Ascending aorta (tissue), 2 donors: Measurements from ENCODE around the gene FYN. TPM values are rescaled to one million over a fixed set of nuclear protein-coding genes. Genes with fewer than 3 reads are reported as not detected.

ENCODE experiments used
- DNase-seq, 2 donors: peaks; one replicate each; pipeline ENCODE4 v3.0.0-alpha.2; 2019; ENCODE audit warnings: low spot score in 2 of 2
- H3K27ac ChIP-seq, 2 donors: fragments of 200-600 bp; sonication (generic); one replicate each; pipeline ENCODE4 v1.5.1; 2016 to 2017; ENCODE audit warnings: mild to moderate bottlenecking in 1 of 2
- H3K27me3 ChIP-seq: fragments of 200-600 bp; sonication (generic); one replicate; pipeline ENCODE4 v1.5.1; 2017
- H3K36me3 ChIP-seq, 2 donors: fragments of 200-600 bp; sonication (generic); one replicate each; pipeline ENCODE4 v1.5.1; 2016
- H3K4me1 ChIP-seq, 2 donors: fragments of 200-600 bp; sonication (generic); one replicate each; pipeline ENCODE4 v1.5.1; 2016 to 2017; ENCODE audit warnings: mild to moderate bottlenecking in 1 of 2
- H3K4me3 ChIP-seq, 2 donors: fragments of 200-600 bp; sonication (generic); one replicate each; pipeline ENCODE4 v1.5.1; 2016 to 2017; ENCODE audit warnings: mild to moderate bottlenecking in 1 of 2
- H3K9me3 ChIP-seq, 2 donors: fragments of 200-600 bp; sonication (generic); one replicate each; pipeline ENCODE4 v1.5.1; 2016
- intact Hi-C: fragments of 100-400 bp; cut with DNase I; formaldehyde crosslinking; loops from one replicate; pipeline ENCODE4 v1.15.1; 2023
- total RNA-seq: library from RNA; depleted of rRNA; stranded (reverse); fragments of >200 nt; gene quantifications from one replicate; pipeline ENCODE4 v1.1.0, GENCODE V29; 2016
- TF ChIP-seq, protein P1 (sequence below), 3 experiments: fragments of 200-600 bp in 2 of 3; fragments of 450-650 bp in 1 of 3; sonication (generic) in 2 of 3; IDR thresholded peaks; one replicate each; pipeline ENCODE4 v1.5.1; 2016 to 2019; ENCODE audit warnings: antibody characterized with exemption in 3 of 3, mild to moderate bottlenecking in 1 of 3, moderate library complexity in 1 of 3

Gene FYN
- total RNA-seq, 1 donor from 2014 or later: 141 TPM

DNA sequence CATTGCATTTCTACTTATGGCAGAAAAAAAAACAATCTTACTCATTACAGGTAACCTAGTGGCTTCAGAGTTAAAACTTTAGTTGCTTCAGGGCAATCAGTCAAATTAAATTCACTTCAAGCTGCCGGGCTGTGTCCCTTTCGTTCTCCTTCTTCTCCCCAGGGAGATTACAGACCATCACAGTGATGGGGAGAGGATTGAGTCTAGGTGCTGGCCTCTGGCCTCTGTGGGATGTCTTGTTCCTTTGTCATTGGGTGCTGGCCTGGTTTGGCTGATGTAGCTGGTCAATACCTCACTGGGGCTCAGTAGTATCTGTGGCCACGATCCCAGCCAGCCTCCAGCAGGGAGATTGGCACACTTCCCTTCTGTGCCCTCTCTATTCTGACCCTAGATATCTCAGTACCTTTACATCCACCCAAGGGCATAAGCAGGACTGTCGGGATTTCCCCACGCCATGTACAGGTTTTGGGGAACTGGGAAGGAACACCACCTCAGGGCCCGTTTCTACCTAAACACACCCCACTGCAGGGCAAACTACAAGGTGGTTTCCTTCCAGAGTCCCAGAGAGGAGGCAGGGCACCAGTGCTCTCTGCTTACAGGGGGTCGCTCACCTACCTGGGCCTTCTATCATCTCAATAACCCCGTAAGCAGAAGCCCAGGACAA lies 15.4 kb downstream of the FYN start:
- no peak overlapping the region for H3K4me3 ChIP-seq
- DNase-seq: no peak
- intact Hi-C loops: no loop called here
- no peaks in the 10 kb centered on the region for H3K9me3 ChIP-seq
- TF ChIP-seq, protein P1, sequence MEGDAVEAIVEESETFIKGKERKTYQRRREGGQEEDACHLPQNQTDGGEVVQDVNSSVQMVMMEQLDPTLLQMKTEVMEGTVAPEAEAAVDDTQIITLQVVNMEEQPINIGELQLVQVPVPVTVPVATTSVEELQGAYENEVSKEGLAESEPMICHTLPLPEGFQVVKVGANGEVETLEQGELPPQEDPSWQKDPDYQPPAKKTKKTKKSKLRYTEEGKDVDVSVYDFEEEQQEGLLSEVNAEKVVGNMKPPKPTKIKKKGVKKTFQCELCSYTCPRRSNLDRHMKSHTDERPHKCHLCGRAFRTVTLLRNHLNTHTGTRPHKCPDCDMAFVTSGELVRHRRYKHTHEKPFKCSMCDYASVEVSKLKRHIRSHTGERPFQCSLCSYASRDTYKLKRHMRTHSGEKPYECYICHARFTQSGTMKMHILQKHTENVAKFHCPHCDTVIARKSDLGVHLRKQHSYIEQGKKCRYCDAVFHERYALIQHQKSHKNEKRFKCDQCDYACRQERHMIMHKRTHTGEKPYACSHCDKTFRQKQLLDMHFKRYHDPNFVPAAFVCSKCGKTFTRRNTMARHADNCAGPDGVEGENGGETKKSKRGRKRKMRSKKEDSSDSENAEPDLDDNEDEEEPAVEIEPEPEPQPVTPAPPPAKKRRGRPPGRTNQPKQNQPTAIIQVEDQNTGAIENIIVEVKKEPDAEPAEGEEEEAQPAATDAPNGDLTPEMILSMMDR (IDR thresholded peaks at IDR 0.05): no peak
- no peaks in the 10 kb centered on the region for H3K27me3 ChIP-seq
- no peaks in the 10 kb centered on the region for H3K36me3 ChIP-seq
- H3K4me1 ChIP-seq: no peaks in the 10 kb centered on the region
- no peak overlapping the region for H3K27ac ChIP-seq

- H3K4me3 ChIP-seq: no peak overlapping the region
- H3K27ac ChIP-seq: no peak overlapping the region
- no peaks in the 10 kb centered on the region for H3K36me3 ChIP-seq
- H3K27me3 ChIP-seq: no peaks in the 10 kb centered on the region
- DNase-seq: no peak
- intact Hi-C loops: no loop called here
- H3K4me1 ChIP-seq: no peaks in the 10 kb centered on the region
- TF ChIP-seq, protein P1 (IDR thresholded peaks at IDR 0.05): no peak
- H3K9me3 ChIP-seq: no peaks in the 10 kb centered on the region
Measured at GRCh38 chr6:111855753-111856152, 17.5 kb downstream of the FYN start.

- Histone ChIP-seq H3K4me1 (no peaks in the 10 kb centered on the region), H3K27me3 (no peaks in the 10 kb centered on the region), H3K36me3 (no peaks in the 10 kb centered on the region), H3K4me3 (no peak overlapping the region), H3K27ac (no peak overlapping the region), H3K9me3 (no peaks in the 10 kb centered on the region)
- TF ChIP-seq, protein P1 (IDR thresholded peaks at IDR 0.05): no peak
- intact Hi-C loops: no loop called here
- DNase-seq: no peak
Measured at GRCh38 chr6:111854683-111855082, 18.6 kb downstream of the FYN start.

DNA sequence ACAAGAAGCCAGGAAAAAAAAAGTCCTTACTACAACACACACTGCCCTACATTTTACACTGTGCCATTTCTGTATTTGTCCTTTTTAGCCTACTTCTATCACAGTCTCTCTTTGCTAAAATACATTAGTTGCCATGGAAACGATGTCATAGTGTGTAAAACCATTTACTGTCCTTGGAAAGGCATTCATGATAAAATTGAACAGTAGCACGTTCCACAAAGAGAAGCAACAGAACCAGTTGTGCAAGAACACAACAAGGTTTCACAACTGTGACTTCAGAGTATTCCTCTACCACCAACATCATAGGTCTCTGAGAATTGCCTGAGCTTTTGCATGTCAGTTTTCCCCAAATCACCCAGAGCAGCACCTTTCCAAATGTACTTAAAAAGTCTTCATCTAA lies 20.5 kb downstream of the FYN start:
- no peak for DNase-seq

DNA sequence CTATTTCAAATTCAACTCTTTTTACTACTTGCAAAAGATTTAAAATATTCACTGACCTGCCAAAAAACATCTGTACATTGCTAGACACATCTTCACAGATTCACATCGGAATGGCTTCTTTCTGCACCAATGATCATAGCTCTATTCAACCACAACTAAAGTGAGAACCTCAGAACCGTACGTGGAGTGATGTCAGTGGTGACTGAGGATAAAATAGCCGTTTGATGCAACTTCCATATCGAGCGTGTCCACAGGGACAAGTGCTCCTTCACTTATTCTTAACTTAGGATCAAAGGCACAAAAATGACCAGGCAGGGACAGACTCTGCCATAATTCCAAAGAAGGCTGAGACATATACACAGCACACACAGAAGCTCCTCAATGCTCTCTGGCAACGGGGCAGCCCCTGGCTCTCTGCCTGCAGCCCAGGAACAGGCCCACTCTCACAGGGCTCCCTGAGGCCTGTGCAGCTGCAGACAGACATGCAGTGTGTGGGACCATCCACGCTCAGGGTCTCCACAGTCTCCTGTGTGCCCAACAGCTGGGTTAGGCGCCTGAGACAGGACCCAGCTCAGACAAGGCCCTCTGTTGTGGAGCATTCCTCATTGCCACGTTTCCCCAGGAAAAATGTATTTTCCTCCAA lies 22.8 kb downstream of the FYN start:
- Histone ChIP-seq H3K4me3 (no peak overlapping the region), H3K9me3 (no peaks in the 10 kb centered on the region), H3K27ac (no peak overlapping the region), H3K4me1 (no peaks in the 10 kb centered on the region), H3K36me3 (no peaks in the 10 kb centered on the region), H3K27me3 (no peaks in the 10 kb centered on the region)
- no peak for DNase-seq
- TF ChIP-seq, protein P1 (IDR thresholded peaks at IDR 0.05): no peak
- intact Hi-C loops: no loop called here

More for the DNA sequence above, 20.5 kb downstream of the FYN start:
- intact Hi-C loops: no loop called here
- no peak overlapping the region for H3K27ac ChIP-seq
- H3K4me3 ChIP-seq: no peak overlapping the region
- H3K9me3 ChIP-seq: no peaks in the 10 kb centered on the region
- H3K4me1 ChIP-seq: no peaks in the 10 kb centered on the region
- no peaks in the 10 kb centered on the region for H3K27me3 ChIP-seq
- H3K36me3 ChIP-seq: no peaks in the 10 kb centered on the region
- TF ChIP-seq, protein P1 (IDR thresholded peaks at IDR 0.05): no peak
